ENCODE data around the gene ENTPD6. TPM values are rescaled to one million over a fixed set of nuclear protein-coding genes. Genes with fewer than 3 reads are reported as not detected.
"Not testable (repeated sequence)": the region's sequence is repeated elsewhere in the genome, so short reads cannot be mapped to it uniquely, and the experiment has no call there.

The ENTPD6 gene
- total RNA-seq, 2 donors from 2014 or later, result 105 to 194 TPM

GRCh38 chr20:25236450-25237304 is 41.2 kb downstream of the ENTPD6 start:
- Histone ChIP-seq H3K4me3 (no peak overlapping the region), H3K4me1 (replicated peaks) (peaks cover 16% of the 10 kb centered on the region), H3K27ac (peak overlapping the region; percentile 71 to 82), H3K9me3 (no peaks in the 10 kb centered on the region), H3K27me3 (replicated peaks; ENCODE audit: insufficient read depth) (no peaks in the 10 kb centered on the region), H3K36me3 (no peaks in the 10 kb centered on the region)
- TF ChIP-seq POLR2A (IDR thresholded peaks at IDR 0.05) (no peak), CTCF (IDR thresholded peaks at IDR 0.05) (no peak), POLR2AphosphoS5 (IDR thresholded peaks at IDR 0.05) (no peak)
- WGBS, result 81% methylated on average over 15 of the region's 15 CpGs
- intact Hi-C loops (cut with DNase I), result no loop called here
- no peak for DNase-seq (ENCODE audit: low spot score)

- intact Hi-C loops (cut with DNase I), result no loop called here
- Histone ChIP-seq H3K4me3 (no peak overlapping the region), H3K27me3 (replicated peaks; ENCODE audit: insufficient read depth) (no peaks in the 10 kb centered on the region), H3K4me1 (replicated peaks) (peaks cover 11% of the 10 kb centered on the region), H3K9me3 (no peaks in the 10 kb centered on the region), H3K27ac (peak overlapping the region; percentile 52 to 55), H3K36me3 (no peaks in the 10 kb centered on the region)
- TF ChIP-seq CTCF (IDR thresholded peaks at IDR 0.05), result no peak
- TF ChIP-seq POLR2AphosphoS5 (IDR thresholded peaks at IDR 0.05), result peak; percentile 96
- TF ChIP-seq POLR2A (IDR thresholded peaks at IDR 0.05), result no peak
- WGBS, result 42% methylated on average over 10 of the region's 10 CpGs
- peak; percentile 78 for DNase-seq (ENCODE audit: low spot score)
Observed at GRCh38 chr20:25237610-25238318, 42.3 kb downstream of the ENTPD6 start.

GRCh38 chr20:25238319-25239037 is 43.0 kb downstream of the ENTPD6 start:
- Histone ChIP-seq H3K4me3 (no peak overlapping the region), H3K27me3 (replicated peaks; ENCODE audit: insufficient read depth) (no peaks in the 10 kb centered on the region), H3K4me1 (replicated peaks) (peaks cover 11% of the 10 kb centered on the region), H3K27ac (peak overlapping the region; percentile 52 to 55), H3K9me3 (no peaks in the 10 kb centered on the region), H3K36me3 (no peaks in the 10 kb centered on the region)
- TF ChIP-seq CTCF (IDR thresholded peaks at IDR 0.05) (no peak), POLR2A (IDR thresholded peaks at IDR 0.05) (no peak), POLR2AphosphoS5 (IDR thresholded peaks at IDR 0.05) (no peak)
- 90% methylated on average over 12 of the region's 12 CpGs for WGBS
- no peak for DNase-seq (ENCODE audit: low spot score)
- intact Hi-C loops (cut with DNase I), result no loop called here

GRCh38 chr20:25239387-25240370 is 44.2 kb downstream of the ENTPD6 start:
- Histone ChIP-seq H3K27ac (no peak overlapping the region), H3K9me3 (no peaks in the 10 kb centered on the region), H3K4me1 (replicated peaks) (peaks cover under 1% of the 10 kb centered on the region), H3K4me3 (no peak overlapping the region), H3K36me3 (no peaks in the 10 kb centered on the region), H3K27me3 (replicated peaks; ENCODE audit: insufficient read depth) (no peaks in the 10 kb centered on the region)
- intact Hi-C loops (cut with DNase I), result no loop called here
- no peak for DNase-seq (ENCODE audit: low spot score)
- WGBS, result 94% methylated on average over 19 of the region's 19 CpGs
- TF ChIP-seq CTCF (IDR thresholded peaks at IDR 0.05) (no peak), POLR2A (IDR thresholded peaks at IDR 0.05) (no peak), POLR2AphosphoS5 (IDR thresholded peaks at IDR 0.05) (no peak)

GRCh38 chr20:25240851-25241658 is 45.5 kb downstream of the ENTPD6 start:
- H3K4me1 ChIP-seq (replicated peaks); H3K27ac ChIP-seq; H3K4me3 ChIP-seq; DNase-seq (ENCODE audit: low spot score); H3K36me3 ChIP-seq; intact Hi-C loops (cut with DNase I); H3K9me3 ChIP-seq; H3K27me3 ChIP-seq (replicated peaks; ENCODE audit: insufficient read depth): not testable (repeated sequence)
- 70% methylated on average over 9 of the region's 9 CpGs for WGBS

- H3K4me3 ChIP-seq; intact Hi-C loops (cut with DNase I); H3K4me1 ChIP-seq (replicated peaks); H3K36me3 ChIP-seq; H3K27me3 ChIP-seq (replicated peaks; ENCODE audit: insufficient read depth); DNase-seq (ENCODE audit: low spot score); H3K27ac ChIP-seq; H3K9me3 ChIP-seq: not testable (repeated sequence)
- 43% methylated on average over 4 of the region's 4 CpGs for WGBS
Observed at GRCh38 chr20:25241659-25241955, 46.1 kb downstream of the ENTPD6 start.

All from prostate gland (tissue), 2 donors.